Stimulated activated CD4-positive, alpha-beta T cell treated with anti-CD3 and anti-CD28 coated beads, Interleukin-12 subunit alpha, Interleukin-12 subunit beta, amount 100 ng/mL, for 48 hours (primary cell): ENCODE data around the gene HMGXB4.

ENCODE experiments used
- DNase-seq, 3 donors: peaks; one replicate each; pipeline ENCODE4 v3.0.0-alpha.2; 2020; ENCODE audit warnings: low read depth in 2 of 3, low spot score in 1 of 3

The HMGXB4 gene

DNA sequence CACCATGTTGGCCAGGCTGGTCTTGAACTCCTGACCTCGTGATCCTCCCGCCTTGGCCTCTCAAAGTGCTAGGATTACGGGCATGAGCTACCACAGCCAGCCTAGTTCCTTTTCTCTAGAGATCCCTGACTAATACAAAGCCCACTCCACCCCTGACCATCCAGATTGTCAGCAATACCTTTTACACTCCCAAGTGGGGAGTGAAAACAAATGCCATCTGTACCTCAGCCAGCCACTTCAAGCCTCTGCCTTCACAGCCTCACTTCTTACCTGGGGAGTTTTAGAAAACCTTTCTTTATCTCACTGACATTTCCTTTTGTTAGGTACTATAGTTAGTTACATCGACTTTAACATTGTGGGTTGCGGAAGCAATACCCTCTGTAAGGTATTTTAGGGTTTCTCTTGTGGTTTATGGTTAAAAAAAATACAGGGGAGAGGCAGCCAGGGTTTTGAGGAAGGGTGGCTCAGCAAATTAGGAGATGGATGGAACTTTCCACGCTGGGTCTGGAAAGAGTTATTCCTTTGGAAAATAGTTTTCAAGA, 51.3 kb downstream of the HMGXB4 start:
- no peak for DNase-seq

DNA sequence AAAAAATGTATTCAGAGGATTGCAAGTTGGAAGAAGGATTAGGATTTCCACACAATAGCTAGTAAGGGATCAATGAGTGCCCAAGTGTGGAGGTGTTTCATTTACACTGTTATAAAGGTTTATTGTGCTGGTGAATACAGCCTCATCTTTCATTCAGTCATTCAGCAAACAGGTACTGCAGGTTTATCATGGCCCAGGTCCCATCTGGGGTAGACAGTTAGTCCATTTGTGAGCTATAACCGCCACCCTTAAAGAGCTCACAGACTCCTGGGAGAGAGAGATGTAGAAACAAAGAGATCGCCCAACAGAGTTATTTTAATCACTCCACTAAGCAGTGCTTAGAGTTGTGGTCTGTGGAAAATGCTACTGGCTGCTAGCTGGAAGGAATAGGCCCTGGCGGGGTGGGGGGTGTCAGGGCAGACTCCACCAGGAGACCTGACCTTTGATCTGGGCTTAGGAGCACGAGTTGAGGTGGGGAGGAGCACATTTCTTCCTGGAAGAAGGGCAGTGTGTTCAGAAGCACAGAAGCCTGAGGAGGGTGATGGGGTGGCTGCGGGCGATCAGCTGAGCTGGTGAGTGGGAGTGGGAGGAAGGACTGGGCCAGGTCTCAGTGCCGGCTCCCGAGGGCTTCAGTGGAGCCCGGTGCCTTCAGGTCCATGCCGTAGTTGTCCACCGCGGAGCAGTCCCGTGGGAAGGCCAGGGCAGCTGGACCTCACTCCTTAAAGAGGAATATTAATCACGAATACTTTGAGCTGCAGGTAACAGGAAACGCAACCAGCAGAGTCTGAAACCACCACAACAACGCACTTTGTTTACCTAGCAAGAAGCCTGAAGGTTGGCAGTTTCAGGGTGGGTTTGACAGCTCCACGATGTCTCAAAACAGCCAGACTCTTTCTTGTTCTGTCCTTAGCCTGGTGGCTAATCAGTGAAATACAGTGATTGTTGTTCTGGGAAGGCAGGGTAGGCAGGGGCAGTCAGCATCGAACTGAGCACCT, 53.6 kb downstream of the HMGXB4 start:
- no peak for DNase-seq

DNA sequence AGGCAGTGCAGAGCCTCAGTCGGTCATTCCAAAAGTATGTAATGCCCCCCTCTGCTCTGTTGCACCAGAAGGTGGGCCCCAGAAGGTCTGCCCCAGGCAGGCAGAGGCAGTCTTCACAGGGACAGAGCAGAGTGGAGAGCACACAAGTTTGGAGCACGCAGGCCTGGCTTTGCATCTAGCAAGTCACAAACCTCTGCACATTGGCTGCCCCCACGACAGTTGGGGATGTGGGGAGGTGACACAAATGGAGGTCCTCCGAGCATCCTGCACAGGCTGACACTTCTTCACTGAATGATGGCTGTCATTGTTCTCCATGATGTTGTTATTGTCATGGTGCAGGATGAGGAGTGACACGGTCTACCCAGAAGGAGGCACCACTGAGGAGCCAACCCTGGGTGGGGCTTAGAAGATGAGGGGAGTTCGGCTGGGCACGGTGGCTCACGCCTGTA, 54.3 kb downstream of the HMGXB4 start:
- DNase-seq, result no peak

DNA sequence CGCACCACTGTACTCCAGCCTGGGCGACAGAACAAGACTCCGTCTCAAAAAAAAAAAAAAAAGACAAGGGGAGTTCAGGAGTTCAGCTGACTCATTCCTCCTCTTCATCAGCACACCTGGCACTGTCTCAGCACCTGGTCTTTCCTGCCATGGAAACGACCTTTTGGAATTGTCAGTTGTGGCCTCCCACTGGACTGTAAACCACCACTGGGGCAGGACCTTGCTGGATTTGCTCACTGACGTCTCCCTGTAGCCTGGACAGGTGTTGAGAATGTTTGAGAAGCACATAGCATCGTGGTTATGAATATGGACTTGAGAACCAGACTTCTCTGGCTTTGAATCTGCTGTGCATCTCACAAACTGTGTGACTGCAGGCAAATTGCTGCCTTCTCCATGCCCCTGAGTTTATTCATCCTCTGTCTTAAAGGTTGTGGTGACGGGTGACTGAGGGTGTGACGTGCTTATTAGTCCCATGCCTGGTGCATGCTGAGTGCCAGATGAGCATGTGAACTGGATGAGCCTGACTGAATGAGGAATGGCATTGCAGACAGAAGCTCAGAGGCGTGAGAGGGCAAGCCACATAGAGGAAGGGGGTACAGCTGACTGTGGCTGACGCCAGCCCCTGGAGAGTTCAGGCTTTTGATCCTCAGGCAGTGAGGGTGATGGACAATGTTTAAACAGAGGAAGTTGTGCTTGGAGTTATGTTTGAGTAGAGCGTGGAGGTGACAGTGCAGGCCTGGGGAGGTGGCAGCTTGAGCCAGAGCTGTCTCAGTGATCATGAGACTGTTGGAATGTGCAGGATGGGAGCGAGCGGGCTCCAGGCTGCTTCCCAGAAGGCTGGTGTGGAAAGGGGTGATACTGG, 55.1 kb downstream of the HMGXB4 start:
- no peak for DNase-seq

DNA sequence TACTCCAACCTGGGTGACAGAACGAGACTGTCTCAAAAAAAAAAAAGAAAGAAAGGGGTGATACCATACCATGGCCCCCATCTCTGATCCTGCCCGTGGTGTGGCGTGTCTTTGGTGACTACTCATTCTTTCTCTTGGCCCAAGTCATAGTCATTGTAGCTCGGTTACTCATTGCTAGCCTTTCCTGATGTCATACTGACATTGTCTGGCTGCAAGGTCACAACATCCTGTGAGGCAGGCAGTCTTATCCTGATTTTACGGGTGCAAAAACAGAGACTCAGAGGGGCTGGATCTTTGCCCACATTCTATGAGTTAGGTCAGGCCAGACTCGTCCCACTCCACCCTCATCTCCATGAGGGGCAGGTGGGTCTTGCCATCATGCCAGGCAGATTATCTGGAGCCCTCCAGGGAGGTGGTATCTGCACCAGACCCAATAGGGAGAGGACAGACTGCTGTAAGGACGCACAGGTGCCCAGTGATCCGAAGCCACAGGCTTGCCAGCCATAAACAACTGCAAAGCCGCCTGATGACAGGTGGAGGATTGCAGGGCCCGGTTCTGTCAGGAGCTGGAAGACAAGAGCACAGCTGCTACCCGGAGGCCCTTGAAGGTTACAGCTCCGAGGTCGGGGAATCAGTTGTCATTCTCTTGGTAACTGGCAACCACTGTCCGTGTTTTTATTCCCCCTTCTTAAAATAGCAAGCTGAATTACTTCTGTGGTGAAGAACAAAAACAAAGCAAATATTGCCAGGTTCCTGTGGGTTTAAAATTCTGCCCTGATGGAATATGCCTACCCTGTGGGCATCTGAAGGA, 56.2 kb downstream of the HMGXB4 start:
- no peak for DNase-seq

DNA sequence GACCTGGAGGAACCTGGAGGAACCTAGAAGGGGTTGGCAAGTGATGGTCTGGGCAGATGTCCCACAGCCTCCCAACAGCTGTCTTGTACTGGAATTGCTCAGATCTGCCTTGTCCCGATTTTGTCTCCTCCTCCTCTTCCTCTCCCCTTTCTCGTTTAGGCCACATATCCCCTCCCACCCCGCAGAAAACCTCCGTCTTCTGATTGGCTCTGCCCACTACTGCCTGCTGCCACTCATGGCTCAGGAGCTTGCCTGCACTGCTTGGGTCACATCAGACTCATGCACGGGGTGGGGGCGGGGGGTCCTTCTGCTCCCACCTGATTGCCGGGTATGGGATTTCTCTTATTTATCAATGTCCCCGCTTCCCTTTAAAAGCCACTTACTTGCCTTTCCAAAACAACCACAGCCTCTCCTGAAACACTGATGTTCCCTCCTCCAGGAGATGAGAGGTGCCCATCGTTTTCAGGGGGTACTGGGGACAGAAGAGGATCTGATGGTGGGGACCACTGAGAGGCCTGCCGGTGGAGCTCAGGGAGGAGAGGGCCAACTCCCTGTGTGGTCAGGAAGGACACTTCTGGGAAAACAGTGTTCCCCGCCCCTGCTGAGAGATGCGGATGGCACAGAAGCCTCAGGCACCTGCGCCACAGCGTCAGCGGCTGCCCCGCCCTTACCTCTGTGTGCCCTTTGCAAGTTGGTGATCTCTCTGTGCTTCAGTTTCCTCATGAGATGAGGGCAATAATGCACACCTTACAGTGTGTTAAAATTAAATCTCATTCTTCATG, 57.1 kb downstream of the HMGXB4 start:
- DNase-seq, result no peak

DNA sequence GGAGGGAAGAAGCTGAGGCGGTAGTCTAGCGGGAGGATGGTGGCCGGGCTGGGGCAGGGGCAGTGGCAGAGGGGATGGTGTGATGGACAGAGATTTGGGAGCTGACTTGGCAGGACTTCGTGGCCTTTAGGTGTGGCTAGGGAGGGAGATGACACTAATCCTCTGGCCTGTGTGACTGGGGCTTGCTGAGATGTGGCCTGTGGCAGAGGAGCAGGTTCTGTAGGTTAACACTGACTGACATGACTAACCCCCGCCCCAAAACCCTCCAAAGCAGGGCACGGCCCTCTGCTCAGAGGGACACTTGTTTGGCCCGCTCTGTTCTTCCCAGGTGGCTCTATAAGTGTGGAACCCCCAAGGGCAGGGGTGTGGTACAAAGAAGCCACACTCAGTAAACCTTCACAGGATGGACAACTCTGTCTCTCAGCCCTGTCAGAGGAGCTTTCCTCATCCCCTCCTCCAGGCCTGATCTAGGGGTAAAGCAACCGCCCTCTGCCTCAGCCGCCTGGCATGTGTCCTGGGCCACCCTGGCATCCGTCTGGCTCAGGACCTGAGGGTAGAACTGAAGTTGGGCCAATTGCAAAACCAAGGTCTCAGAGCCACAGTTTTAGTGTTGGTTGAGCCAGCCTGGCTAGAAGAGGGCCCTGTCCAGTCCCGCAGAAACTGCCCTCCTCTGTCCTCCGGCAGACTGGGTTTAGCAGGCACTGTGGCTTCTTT, 58.0 kb downstream of the HMGXB4 start:
- DNase-seq, result no peak

DNA sequence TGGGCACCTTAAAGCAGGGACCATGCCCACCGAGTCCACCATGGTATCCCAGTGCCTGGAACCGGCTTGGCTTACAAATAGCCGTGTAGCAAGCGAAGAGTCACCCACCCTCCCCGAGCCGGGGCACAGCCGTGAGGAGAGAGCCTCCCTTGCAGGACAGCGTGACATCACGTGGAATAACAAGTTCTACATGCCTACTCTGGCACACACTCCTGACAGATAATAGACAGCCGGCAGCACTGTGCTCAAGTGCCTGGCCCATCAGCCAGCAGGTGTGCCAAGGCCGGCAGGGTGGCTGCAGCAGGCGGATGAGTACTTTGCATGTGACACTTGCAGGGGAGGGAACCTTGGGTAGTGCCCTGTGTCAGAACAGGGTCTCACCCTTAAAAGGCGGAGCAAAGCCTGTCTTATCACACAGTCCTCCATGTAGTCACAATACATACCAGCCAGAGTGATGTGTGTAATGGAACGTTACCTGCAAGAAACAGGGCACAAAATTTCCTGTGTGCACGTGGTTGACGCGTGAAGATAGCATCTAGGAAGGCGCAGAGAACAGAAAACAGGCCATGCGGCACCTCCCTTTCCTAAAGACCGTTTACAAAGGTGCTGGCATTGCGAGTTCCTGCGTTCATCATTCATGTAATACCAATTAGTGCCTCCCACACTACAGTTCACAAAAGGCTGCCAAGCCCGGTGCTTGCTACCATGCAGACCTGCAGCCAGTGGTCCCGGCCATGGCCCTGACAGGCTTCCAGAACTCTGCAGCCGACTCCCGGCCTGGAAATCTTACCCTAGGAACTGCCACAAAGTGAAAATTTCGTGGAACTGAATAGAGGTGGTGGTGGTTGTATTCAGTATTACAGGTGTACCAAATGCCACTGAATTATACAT, 58.8 kb downstream of the HMGXB4 start:
- DNase-seq, result no peak

DNA sequence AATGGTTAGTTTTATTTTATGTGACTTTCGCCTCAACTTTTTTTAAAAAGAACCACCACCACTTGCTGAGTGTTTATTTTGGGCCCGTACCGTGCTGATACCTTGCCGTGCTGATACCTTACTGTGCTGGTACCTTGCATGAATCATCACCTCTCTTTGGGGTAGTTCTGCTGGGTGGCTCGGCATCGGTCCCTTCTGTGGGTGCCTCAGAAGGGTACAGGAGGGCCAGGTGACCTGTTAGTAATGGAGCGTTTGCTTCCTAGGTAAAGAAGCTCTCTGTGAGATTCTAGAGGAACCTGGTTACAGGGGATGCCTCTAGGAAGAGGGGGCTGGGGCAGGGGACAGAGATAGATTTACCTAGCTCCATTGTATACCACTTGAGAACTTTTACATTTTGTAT, 59.5 kb downstream of the HMGXB4 start:
- no peak for DNase-seq

DNA sequence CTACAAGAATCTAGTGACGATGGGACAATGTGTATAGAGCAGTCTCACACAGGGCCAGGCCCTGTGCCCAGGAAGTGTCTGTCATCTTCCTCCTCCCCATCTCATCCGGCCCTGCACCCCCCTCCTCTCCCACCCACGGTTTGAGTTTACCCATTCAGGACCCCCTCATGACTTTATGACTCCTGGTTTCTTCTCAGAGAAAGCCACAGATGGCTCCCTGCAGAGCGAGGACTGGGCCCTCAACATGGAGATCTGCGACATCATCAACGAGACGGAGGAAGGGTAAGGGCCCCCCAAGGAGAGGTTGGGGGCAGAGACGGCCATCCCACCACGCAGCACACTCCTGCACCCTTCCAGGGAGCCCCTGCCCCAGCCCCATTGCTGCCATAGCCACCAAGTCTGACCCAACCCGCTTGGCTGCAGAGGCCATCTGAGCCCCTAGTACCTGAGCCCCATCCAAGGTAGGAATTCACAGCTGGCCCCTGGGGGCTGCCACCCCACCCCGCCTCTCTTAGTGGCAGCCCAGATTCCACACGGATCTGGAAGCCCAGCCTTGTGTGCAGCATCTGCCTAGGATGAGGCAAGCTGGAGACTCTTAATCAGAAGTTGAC, 60.5 kb downstream of the HMGXB4 start:
- DNase-seq, result no peak

DNA sequence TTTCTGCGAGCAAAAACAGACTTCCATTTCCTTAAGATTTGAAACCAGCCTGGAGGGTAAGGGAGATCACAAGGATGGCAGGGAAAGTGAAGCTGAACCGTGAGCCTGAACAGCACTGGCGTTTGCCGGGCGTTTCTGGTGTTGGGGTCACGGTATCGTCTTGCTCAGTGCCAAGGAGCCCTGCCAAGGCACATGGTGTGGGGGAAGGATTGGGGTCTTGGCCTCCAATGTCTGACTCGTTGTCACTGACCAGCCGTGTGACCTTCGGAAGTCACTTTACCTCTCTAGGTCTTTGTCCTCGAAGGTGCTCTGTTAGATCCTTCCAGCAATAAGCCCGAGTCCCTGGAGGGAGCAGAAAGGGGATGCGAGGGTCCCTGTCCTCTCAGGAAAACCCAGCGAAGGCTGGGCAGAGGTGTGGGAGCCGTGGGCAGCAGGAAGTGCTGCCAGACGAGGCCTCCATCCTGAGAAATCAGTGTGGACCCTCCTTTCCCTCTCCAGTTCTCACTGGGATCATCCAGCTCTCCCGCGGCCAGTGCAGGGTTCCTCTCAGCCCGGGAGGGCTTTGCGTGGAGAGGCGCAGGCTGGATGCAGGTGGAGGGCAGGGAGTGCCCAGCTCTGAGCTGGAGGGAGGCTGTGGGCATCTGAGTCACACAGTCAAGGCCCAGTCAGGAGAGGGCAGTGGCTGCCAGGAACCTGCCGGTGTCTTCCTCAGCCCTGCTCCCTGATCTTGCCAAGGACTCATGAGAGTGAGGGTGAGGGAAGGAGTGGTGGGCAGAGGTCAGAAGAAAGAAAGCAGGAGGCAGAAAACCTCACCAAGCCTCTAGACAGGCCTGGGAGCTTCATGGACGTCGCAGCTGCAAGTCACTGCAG, 61.3 kb downstream of the HMGXB4 start:
- DNase-seq, result no peak

DNA sequence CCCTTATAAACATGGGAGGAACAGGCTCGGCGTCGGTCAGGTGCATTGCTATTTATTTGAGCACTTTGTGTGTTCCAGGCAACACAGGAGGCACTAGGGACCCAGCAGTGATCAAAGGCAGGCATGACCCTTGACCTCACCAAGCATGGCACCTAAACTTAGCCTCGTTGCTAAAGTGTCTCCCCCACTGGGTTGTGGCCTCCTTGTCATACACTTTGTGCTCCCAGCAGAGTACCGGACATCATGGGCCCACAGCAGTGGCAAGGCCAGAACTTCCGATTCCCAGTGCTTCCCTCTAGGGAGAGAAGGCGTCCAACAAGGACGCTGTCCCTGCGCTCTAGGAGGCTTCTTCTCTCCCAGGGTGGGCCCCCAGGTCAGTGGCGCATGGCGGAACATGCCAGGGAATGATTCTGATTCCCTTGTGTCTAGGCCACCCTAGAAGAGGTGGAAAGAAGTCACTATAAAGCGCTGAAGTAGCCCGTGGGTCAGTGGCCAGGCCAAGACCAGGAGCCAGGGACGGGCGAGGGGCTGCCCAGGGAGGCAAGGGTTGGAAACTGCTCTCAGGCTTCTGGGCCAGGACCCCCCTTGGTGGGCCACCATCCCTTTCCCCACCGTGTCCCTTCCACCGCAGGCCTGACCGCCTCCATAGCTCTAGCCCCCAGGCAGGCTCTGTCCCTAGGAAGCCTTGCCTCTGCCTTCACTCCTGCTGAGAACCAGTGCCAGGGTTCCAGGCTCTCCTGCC, 62.1 kb downstream of the HMGXB4 start:
- DNase-seq, result no peak

DNA sequence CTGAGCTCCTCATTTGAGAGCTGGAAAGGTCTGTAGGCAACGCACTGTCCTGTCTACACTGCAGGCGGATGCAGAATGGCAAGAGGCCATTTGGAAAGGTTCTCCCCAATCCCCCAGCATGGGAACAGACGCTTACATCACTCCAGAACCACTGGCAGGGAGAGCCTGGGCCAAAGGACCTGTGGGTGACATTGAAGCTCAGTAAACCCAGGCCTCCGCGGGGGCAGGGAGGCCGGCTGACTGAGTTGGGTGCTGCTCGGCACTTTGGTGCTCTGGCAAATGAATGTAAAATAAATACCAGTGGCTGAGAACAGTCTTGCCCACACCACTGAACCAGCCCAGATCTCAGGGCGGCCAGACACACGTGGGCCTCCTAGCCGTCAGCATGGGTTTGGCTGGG, 64.8 kb downstream of the HMGXB4 start:
- no peak for DNase-seq

DNA sequence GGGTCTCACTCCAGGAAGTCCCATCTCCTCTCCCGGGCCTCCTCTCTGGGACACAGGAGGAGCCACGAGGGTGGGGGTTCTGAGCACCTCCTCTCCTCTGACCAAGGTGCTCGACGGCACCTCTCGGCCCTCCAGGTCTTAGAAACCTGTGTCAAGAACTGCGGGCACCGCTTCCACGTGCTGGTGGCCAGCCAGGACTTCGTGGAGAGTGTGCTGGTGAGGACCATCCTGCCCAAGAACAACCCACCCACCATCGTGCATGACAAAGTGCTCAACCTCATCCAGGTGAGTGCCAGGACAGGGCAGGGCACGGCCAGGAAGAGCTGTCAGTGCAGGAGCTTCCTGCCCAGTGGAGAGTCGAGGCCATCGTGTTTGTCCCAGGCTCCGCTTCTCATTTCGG, 65.6 kb downstream of the HMGXB4 start:
- no peak for DNase-seq

DNA sequence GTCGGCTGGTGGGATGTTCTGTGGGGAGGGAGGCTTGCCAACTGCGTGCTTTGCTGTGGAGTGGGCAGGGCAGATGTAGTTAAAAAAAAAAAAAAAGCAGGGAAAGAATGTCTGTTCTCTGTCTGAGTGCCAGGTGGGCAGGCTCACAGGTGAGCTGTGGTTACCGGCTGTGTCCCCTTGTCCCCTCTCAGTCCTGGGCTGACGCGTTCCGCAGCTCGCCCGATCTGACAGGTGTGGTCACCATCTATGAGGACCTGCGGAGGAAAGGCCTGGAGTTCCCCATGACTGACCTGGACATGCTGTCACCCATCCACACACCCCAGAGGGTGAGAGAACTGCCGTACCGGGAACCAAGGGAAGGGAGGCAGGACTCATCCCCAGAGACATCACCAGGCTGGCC, 66.0 kb downstream of the HMGXB4 start:
- no peak for DNase-seq

DNA sequence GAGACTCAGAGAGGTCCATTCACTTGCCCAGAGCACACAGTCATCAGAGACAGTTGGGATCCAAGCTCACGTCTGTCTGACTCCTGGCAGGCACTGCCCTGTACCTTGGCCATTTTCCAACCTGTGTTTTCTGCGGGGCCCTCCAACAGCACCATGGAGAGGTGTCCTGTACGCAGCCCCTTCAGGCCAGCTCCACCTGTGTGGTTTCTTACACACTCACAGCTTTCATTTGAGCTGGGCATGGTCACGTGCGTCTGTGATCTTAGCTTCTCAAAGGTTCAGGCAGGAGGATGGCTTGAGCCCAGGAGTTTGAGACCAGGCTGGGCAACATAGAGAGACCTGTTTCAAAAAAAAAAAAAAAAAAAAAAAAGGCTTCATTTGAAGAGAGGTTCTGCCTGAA, 66.8 kb downstream of the HMGXB4 start:
- no peak for DNase-seq
